ENCODE results near the gene ASB7.

GRCh38 chr15:100573526-100573925 lies 28.9 kb upstream of the ASB7 start:
- TF ChIP-seq, protein P1, sequence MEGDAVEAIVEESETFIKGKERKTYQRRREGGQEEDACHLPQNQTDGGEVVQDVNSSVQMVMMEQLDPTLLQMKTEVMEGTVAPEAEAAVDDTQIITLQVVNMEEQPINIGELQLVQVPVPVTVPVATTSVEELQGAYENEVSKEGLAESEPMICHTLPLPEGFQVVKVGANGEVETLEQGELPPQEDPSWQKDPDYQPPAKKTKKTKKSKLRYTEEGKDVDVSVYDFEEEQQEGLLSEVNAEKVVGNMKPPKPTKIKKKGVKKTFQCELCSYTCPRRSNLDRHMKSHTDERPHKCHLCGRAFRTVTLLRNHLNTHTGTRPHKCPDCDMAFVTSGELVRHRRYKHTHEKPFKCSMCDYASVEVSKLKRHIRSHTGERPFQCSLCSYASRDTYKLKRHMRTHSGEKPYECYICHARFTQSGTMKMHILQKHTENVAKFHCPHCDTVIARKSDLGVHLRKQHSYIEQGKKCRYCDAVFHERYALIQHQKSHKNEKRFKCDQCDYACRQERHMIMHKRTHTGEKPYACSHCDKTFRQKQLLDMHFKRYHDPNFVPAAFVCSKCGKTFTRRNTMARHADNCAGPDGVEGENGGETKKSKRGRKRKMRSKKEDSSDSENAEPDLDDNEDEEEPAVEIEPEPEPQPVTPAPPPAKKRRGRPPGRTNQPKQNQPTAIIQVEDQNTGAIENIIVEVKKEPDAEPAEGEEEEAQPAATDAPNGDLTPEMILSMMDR (conservative IDR thresholded peaks at IDR 0.05), result no peak
- no peak for TF ChIP-seq ZFX (IDR thresholded peaks at IDR 0.05)
